ENCODE measurements around the gene FIGLA.

- TF ChIP-seq POLR2A (IDR thresholded peaks at IDR 0.05) (no peak), POLR2AphosphoS5 (IDR thresholded peaks at IDR 0.05) (no peak)
- TF ChIP-seq, protein P1, sequence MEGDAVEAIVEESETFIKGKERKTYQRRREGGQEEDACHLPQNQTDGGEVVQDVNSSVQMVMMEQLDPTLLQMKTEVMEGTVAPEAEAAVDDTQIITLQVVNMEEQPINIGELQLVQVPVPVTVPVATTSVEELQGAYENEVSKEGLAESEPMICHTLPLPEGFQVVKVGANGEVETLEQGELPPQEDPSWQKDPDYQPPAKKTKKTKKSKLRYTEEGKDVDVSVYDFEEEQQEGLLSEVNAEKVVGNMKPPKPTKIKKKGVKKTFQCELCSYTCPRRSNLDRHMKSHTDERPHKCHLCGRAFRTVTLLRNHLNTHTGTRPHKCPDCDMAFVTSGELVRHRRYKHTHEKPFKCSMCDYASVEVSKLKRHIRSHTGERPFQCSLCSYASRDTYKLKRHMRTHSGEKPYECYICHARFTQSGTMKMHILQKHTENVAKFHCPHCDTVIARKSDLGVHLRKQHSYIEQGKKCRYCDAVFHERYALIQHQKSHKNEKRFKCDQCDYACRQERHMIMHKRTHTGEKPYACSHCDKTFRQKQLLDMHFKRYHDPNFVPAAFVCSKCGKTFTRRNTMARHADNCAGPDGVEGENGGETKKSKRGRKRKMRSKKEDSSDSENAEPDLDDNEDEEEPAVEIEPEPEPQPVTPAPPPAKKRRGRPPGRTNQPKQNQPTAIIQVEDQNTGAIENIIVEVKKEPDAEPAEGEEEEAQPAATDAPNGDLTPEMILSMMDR (IDR thresholded peaks at IDR 0.05): no peak
Measured at GRCh38 chr2:70771446-70771845, 19.0 kb downstream of the FIGLA start.

Data from suprapubic skin (tissue), 4 donors.